T follicular helper cell (primary cell): Measurements from ENCODE around the gene MFSD12.

Experiments
- DNase-seq: peaks from one replicate; pipeline ENCODE4 v3.0.0-alpha.2; 2020; ENCODE audit warnings: low read depth

The MFSD12 gene

GRCh38 chr19:3506384-3507340 lies 50.7 kb downstream of the MFSD12 start:
- DNase-seq, result peak; percentile 12

DNA sequence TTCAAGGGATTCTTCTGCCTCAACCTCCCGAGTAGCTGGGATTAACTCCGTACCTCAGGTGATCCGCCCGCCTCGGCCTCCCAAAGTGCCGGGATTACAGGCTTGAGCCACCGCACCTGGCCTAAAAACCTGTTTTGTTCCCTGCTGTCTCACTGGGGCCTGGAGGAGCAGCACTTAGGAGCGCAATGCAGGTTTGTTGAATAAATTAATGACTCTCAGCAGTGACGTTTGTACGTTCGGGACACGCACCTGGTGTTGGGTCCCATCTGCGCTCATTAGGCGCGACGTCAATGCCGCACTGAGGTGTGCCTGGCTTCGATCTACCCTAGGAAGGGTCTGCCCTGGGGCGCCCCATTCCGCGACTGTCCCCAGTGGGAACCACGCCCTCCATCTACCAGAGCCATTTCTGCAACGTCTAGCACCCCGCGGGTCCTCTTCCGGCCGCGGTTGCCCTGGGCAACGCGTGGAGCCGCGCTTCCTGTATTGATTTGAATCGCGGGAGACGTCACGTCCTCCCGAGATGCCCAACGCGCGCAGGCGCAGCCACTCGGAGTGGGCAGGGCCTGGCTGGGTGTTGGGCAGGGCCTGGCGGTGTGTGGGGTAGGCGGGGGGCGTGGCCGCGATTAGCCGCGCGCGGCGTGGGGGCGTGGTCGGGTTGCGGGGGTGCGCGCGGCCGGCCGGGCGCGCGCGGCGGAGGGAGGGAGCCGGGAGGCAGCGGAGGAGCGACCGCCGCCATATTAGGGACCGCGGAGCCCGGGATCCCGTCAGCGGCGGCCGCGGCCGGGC lies 51.6 kb downstream of the MFSD12 start, which contains the start of gene FZR1:
TSS of gene FZR1 (plus strand) at position 714 of the 786 bp plus-strand sequence. CDS start 16,679 bp downstream, outside the sequence.
- DNase-seq, result peak; percentile 99

GRCh38 chr19:3504735-3505134 lies 52.7 kb downstream of the MFSD12 start:
- no peak for DNase-seq

DNA sequence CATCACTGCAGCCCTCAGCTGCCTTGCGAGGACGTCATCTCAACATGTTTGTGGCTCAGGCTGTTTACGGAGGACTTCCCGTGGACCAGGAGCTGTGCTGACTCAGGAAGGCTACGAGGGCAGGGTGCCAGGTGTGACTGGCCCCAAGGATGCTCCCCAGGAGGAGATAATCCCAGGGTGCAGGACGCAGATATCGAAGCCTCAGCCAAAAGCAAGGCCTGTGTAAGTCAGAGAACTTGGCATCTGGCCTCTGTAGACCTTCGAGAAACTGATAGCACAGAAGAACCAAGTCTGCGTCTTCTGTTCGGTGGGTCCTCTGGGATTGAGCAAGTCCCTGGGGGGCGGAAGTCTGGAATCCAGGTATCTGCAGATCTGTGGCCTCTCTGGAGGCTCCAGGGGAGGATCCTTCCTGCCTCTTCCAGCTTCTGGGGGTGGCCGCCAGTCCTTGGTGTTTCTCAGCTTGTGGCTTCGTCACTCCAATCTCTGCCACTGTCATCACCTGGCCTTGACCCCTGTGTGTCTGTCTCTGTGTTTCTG lies 54.3 kb downstream of the MFSD12 start:
- no peak for DNase-seq

DNA sequence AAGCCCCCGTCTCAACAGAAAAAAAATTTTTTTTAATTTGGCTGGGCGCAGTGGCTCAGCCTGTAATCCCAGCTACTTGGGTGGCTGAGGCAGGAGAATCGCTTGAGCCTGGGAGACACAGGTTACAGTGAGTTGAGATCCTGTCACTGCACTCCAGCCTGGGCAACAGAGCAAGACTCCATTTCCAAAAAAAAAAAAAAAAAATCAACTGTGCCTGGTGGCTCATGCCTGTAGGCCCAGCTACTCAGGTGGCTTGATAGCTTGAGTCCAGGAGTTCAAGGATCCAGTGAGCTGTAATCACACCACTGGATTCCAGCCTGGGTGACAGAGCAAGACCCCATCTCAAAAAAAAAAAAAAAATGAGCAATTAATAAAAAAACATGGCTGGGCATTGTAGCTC lies 55.6 kb downstream of the MFSD12 start:
- no peak for DNase-seq

DNA sequence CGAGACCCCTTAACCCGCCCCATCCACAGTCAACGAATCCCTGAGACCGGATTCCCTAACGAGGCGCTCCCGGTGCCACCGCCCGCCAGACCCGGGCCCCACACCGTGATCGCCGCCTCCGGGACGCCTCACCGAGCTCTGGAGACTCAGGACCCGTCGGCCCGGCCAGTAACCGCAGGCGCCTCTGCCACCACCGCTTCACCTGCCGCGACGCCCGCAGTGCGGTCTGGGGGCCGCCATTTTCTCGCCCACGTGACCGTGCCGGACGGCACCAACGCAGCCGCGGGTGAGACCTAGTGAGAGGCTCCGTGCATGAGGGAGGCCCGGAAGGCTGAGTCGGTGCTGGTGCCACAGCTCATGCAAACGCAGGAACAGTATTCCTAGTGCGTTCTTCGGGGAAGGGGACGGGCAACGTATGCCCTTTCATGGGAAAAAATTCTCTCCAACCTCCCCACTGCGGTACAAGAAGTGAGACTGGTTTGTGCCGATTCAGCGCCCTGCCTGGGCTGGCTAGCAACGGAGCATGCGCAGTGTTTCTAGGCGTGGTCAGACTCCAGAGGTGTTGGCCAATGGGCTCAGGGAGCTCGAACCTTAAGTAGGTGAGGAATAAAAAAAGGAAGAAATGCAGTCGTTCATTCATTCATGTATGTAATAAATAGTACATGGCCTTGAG lies 56.8 kb downstream of the MFSD12 start, which contains the start of gene DOHH:
TSS of gene DOHH (minus strand) at position 246 of the 673 bp plus-strand sequence. CDS start 3,860 bp downstream, outside the sequence.
- DNase-seq, result peak; percentile 92

DNA sequence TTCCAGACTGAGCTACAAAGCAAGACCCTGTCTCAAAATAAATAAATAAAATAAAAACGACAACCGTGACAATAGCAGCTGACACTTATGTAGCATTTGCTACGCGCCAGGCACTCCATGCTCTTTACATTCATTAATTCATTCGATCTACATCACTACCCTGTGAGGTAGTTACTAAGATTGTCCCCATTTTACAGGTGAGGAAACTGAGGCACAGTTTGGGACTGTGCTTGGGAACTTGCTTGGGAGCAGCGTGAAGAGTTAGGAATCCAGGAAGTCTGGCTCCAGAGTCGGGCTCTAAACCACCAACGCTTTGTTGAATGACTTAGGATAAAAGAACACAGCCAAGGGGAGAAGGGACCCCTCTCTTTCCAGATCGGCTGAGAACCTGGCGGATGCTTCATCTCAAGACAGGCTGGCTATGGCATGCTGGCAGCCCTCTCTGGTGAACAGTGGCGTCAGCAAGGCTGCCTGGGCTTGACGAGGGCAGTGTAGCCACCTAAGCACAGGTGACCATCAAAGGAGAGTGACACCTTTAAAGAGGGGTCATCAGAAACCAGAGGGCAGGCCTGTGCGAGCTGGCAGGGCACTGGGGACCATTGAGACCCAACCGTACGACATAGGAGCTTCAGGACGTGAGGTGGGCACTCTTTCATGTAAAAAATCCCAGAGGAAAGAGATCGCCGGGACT lies 57.5 kb downstream of the MFSD12 start:
- DNase-seq, result no peak

GRCh38 chr19:3497757-3498520 lies 59.4 kb downstream of the MFSD12 start:
- DNase-seq, result no peak

GRCh38 chr19:3496392-3497273 lies 60.8 kb downstream of the MFSD12 start:
- no peak for DNase-seq

GRCh38 chr19:3494559-3494958 lies 62.8 kb downstream of the MFSD12 start:
- DNase-seq, result peak; percentile 31
